IPS-NIHi7 (cell line): ENCODE results near the gene KRTAP4-3.
"Not testable (repeated sequence)": the region's sequence is repeated elsewhere in the genome, so short reads cannot be mapped to it uniquely, and the experiment has no call there.

ENCODE experiments used
- DNase-seq: peaks from one replicate; pipeline ENCODE4 v3.0.0; 2012; ENCODE audit warnings: mixed read lengths; ENCODE audit errors: extremely low spot score

Gene KRTAP4-3

DNA sequence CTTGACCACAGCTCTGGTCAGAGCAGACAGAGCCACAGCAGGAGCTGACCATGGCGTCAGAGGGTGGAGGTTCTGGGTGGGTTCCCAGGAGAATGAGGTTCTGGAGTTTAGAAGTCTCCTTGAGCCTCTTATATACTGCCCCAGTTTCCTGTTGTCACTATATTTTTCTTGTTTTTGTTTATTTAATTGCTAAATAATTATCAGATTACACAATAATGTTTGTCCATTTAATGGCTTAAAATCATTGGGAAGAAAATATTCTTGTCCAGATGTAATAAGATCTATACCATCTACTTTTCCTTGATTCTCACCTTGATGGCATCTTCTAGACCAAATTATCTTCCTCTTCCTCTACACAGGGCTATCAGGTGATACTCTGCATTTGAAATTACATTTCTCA lies at the start of gene KRTAP4-3:
Gene KRTAP4-3, minus strand, starts transcription at position 101 of the 400 bp plus-strand sequence. Its CDS starts 49 bp downstream, at position 52.
- no peak for DNase-seq

- no peak for DNase-seq
Observed at GRCh38 chr17:41215681-41216080, 47.7 kb upstream of the KRTAP4-3 start.

- no peak for DNase-seq
Observed at GRCh38 chr17:41212524-41213169, 44.6 kb upstream of the KRTAP4-3 start.

DNA sequence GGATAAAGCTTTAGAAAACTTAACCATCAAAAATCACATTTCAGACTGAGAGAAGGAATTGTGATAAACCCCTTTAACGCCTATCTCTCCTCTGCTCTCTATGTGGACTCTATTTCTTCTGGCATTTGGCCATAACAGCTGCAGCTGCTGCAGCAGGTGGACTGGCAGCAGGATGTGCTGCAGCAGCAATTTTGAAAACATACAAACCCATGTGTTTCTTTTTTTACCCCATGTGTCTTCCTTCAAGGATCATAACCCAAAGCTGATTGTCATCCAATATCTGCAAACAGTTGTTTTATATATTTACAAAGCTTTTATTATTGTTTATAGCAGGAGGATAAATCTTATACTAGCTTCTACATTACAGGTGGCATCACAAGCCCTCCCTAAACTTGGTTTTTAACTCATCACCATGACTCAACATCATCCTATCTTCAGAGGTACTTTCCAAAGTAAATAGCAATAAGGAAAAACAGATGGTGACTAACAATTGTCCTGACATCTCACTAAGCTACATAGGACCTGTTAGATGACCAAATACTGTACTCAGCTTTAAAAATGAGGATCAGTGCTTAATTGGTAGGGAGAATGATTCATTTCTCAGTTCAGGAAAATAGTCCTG lies 43.9 kb upstream of the KRTAP4-3 start:
- DNase-seq: no peak

- no peak for DNase-seq
Observed at GRCh38 chr17:41199421-41200078, 31.5 kb upstream of the KRTAP4-3 start.

- DNase-seq: no peak
Observed at GRCh38 chr17:41196068-41196467, 28.0 kb upstream of the KRTAP4-3 start.

GRCh38 chr17:41190328-41190727 lies 22.3 kb upstream of the KRTAP4-3 start:
- DNase-seq: no peak

- not testable (repeated sequence) for DNase-seq
Observed at GRCh38 chr17:41189837-41190318, 21.9 kb upstream of the KRTAP4-3 start, which contains the start of gene KRTAP9-1. Gene KRTAP9-1, plus strand, starts transcription at chr17:41189887. Its CDS starts 0 bp downstream, at chr17:41189887.

- DNase-seq: no peak
Observed at GRCh38 chr17:41186872-41187271, 18.9 kb upstream of the KRTAP4-3 start.

GRCh38 chr17:41185001-41185400 lies 17.0 kb upstream of the KRTAP4-3 start:
- no peak for DNase-seq

DNA sequence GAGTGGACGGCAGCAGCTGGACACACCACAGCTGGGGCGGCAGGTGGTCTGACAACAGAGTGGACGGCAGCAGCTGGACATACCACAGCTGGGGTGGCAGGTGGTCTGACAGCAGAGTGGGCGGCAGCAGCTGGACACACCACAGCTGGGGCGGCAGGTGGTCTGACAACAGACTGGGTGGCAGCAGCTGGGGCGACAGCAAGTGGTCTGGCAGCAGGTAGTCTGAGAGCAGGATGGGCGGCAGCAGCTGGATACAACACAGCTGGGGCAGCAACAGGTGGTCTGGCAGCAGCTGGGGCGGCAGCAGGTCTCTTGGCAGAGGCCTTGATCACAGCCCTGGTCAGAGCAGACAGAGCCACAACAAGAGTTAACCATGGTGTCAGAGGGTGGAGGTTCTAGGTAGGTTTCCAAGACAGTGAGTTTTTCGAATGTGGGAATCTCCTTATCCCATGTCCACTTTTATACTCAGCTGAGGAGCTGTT lies 16.5 kb upstream of the KRTAP4-3 start, which contains the start of gene KRTAP4-1:
Gene KRTAP4-1, minus strand, starts transcription at position 432 of the 482 bp plus-strand sequence. Its CDS starts 57 bp downstream, at position 375.
- DNase-seq: no peak

DNA sequence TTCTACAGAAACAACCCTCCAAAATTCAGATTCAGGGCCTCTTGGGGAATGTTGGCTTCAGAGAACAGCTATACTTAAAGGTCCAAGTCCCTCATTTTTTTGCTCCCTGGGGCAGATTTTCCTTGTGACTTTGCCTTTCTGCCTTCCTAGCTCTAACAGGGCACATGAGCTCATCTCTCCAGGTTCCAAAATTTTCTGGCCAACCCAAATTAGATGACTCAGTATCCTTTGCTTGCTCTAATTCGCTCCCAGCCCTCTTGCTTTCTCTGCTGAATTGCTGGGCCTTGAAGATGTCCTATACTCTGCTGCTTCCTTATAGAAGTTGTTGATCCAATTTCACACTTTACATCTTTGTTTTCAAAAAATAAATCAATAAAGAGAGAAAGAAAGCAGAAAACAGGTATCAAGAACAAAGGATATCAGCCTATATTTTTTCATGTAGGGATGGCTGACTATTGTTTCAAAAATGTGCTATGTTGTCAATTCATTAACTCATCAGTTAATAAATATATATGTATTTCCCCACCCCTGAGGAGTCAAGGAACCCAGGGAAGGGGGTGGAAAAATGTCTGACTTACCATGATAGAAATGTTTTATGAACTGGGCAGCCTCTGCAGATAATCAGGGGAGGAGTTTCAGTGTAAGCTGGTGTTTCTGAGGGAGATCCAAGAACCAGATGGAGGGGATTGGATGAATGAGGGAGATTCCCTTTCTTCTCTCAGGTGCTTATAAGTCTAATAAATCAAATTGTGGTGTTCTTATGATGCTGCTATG lies 11.0 kb upstream of the KRTAP4-3 start:
- DNase-seq: no peak

DNA sequence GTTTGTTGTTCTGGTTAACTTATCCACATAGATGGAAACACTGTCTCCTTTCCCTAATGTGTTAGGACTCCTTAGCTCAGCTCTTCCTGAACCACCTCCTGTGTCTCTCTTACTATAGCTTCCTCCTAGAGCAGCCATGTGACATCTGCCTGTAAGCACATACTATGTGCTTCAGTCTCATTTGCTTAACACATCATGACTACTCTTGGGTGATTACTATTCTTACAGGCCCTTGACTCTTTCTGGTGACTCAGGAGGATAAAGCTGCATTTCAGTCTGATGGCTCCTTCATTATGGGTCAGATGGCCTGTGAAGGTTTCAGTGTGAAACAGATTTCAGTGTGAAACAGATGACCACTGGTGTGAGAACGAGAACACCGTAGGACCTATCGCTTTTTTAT lies 10.3 kb upstream of the KRTAP4-3 start:
- DNase-seq: no peak

DNA sequence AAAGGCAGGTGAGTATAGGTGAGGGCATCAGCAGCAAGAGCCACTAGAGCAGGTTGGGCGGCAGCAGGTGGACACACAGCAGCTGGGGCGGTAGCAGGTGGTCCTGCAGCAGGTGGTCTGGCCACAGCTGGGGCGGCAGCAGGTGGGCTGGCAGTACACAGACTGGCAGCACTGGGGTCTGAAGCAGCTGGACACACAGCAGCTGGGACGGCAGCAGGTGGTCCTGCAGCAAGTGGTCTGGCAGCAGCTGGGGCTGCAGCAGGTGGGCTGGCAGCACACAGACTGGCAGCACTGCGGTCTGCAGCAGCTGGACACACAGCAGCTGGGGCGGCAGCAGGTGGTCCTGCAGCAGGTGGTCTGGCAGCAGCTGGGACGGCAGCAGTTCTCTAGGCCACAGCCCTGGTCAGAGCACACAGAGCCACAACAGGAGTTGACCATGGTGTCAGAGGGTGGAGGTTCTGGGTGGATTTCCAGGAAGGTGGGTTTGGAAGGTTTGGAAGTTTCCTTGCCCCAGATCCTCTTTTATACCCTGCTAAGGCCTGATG lies 9.8 kb upstream of the KRTAP4-3 start, which contains the start of gene KRTAP4-2:
Gene KRTAP4-2, minus strand, starts transcription at position 495 of the 545 bp plus-strand sequence. Its CDS starts 57 bp downstream, at position 438.
- DNase-seq: no peak

DNA sequence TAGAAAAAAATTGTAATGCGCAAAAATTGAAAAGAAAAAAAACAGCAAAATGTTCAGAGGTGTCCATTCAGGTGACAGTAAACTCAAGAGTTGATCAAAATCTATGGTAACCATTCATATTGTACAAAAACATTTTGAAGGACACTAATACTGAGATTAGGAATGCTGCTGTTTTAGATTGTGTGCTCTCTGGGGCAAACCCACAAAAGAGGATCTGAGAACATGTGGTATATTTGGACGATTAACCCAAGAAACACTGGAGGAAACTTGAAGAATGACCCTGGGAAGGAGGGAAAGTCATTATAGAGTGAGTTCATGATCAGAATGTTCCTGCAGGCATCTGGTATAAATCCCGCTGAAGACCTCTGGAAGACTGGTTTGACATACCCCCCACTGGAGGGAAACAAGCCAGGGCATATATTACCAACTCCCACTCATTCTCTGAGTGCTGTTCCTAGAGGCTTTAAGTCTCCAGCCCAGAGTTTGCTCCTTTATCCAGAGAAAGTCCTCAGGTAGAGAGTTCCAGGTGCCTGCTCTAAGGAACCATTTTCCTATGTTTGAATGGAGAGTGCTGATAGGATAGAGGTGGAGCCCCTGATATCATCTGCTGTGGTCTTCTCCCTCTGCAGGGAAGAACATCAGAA lies 8.8 kb upstream of the KRTAP4-3 start:
- no peak for DNase-seq

DNA sequence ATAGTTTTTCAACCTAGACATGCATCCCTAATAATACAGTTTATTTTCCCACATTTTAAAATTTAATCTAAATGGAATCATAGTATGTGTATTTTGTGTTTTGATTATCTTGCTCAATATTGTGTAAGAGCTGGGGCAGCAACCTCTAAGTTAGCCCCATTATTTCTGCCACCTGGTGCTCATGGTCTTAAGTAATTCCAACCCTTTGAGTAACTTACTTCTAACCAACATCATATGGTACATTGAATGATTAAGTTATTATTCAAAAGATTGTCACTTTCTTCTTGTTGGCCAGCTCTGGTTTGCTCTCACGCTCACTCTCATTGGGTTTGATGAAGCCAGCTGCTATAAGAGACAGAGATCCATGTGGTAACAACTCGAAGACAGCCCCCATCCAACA lies 3.9 kb upstream of the KRTAP4-3 start:
- no peak for DNase-seq

GRCh38 chr17:41167561-41167960 lies 460 bp downstream of the KRTAP4-3 start:
- no peak for DNase-seq

DNA sequence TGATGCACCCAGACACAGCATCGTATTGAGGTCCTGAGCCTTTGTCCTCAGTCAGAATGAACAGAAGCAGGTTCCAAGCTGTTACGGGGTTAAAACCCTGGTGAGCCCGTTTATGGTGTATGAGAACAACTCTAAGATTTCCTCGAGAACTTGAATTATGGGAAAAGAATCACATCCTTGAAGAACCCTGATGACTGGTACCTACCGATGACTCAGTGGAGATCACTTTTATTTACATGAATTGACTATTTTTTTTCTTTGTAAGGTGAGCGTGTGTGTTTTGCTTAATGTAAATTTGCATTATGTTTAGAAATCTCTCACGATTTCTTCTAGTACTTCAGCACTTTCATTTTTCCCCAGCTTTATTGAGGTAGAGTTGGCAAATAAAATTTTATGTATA lies 4.2 kb downstream of the KRTAP4-3 start:
- no peak for DNase-seq

DNA sequence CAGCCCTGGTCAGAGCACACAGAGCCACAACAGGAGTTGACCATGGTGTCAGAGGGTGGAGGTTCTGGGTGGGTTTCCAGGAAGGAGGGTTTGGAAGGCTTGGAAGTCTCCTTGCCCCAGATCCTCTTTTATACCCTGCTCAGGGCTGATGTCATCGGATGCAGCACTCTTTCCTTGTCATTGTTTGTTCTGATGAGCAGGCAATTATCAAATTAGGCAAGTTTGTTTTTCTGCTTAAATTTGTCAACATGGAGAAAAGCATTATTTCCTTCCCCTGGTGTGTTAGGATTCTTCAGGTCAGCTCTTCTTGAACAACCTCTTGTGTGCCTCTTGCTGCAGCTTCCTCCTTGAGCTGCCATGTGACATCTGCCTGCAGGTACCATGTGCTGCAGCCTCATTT lies 7.4 kb downstream of the KRTAP4-3 start, which contains the start of gene KRTAP4-4:
Gene KRTAP4-4, minus strand, starts transcription at position 101 of the 400 bp plus-strand sequence. Its CDS starts 57 bp downstream, at position 44.
- DNase-seq: no peak

DNA sequence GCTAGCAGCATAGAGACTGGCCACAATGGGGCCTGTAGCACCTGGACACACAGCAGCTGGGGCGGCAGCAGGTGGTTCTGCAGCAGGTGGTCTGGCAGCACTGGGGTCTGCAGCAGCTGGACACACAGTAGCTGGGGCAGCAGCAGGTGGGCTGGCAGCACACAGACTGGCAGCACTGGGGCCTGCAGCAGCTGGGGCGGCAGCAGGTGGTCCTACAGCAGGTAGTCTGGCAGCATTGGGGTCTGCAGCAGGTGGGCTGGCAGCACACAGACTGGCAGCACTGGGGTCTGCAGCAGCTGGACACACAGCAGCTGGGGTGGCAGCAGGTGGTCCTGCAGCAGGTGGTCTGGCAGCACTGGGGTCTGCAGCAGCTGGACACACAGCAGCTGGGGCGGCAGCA lies 7.8 kb downstream of the KRTAP4-3 start:
- DNase-seq: not testable (repeated sequence)

DNA sequence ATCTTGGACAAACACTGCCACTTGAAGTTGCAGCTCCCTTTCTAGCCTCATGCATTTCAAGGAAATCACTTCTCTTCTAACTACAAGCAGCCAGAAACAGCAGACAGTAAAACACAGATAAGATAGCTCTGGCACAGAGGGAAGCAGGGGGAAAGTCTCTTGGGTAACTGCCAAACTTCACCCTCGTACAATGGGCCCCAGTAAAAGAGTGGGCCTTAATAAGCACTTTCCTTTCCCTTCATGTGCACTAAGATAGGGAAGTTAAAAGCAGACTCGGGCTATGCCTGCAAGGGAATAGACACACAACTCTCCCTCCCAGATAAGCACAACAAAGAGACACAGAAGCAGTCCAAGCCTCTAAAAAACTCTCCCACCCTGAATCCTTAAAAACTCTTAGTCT lies 14.2 kb downstream of the KRTAP4-3 start:
- no peak for DNase-seq
